Measurements from ENCODE around the gene NUDT4B.
"Not testable (repeated sequence)": the region's sequence is repeated elsewhere in the genome, so short reads cannot be mapped to it uniquely, and the experiment has no call there.

Gene NUDT4B

DNA sequence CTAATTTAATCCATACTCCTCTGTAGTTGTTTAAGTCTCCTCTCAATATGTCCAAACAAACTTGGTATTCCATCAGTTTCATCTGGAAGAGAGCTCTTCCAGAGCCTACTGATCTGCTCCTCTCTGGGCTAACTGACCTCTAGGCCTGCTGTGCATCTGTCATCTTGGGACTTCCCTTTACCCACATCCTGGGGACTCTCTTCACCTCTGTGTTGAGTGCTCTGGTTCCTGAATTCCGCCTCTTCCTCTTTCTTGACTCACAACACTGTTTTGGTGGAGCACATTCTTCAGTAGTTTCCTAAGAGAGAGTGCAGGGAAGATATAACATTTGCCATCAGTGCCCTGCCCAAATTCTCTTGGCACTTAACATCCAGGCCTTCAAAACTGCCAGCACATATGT is 13.0 kb upstream of the NUDT4B start:
- DNase-seq: not testable (repeated sequence)

GRCh38 chr1:148738667-148739066 is 9.9 kb upstream of the NUDT4B start:
- not testable (repeated sequence) for DNase-seq

DNA sequence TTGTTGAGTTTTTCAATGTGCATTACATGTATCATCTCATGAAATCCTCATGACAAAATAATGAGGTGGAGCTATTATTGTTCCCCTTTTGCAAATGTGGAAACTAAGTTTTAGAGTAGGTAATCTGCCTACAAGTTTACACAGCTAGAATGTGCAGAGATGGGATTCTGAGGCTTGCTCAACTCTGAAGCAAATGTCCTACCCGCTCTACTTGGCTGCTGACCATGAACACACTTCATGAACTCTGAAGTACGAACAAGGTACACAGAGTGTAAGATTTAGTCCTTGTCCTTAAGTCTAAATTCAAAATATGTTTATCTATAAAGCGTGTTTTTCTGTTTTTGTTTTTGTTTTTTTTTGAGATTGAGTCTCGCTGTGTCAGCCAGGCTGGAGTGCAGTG is 5.4 kb upstream of the NUDT4B start:
- DNase-seq: not testable (repeated sequence)

- DNase-seq: not testable (repeated sequence)
Measured at GRCh38 chr1:148743726-148744720, 4.6 kb upstream of the NUDT4B start.

DNA sequence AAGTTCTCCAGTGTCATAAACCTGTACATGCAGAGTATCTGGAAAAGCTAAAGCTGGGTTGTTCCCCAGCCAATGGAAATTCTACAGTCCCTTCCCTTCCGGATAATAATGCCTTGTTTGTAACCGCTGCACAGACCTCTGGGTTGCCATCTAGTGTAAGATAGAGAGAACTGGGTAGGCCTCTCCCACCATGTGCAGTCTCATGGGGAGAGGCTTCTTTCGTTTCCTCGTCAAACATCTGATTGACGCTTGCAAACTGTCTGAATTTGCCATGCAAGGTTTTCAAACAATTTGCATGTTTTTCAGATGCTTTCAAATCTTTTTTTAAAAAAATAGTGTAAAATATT is 734 bp downstream of the NUDT4B start:
- not testable (repeated sequence) for DNase-seq

DNA sequence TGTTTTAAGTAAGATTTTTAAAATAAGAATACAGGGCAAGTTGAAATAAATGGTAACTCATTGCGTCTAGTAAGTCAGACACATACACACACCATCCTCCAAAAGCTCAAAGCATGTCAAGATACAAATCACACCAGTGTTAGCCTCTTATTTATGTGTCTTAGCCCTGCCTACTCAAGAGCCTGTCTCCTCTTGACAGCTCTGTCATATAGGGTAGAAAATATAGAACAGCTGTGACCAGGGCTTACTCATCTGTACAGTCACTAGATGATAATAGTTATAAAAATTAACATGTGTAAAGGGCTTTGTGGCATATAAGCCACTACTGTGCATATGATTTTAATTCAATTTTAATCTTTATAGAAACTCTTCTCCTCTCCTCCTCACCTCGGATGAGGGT is 7.7 kb downstream of the NUDT4B start:
- not testable (repeated sequence) for DNase-seq

- DNase-seq: not testable (repeated sequence)
Measured at GRCh38 chr1:148757446-148757845, 8.9 kb downstream of the NUDT4B start.

GRCh38 chr1:148758412-148758811 is 9.8 kb downstream of the NUDT4B start:
- not testable (repeated sequence) for DNase-seq

- not testable (repeated sequence) for DNase-seq
Measured at GRCh38 chr1:148758925-148759324, 10.4 kb downstream of the NUDT4B start.

GRCh38 chr1:148759749-148760148 is 11.2 kb downstream of the NUDT4B start:
- not testable (repeated sequence) for DNase-seq

DNA sequence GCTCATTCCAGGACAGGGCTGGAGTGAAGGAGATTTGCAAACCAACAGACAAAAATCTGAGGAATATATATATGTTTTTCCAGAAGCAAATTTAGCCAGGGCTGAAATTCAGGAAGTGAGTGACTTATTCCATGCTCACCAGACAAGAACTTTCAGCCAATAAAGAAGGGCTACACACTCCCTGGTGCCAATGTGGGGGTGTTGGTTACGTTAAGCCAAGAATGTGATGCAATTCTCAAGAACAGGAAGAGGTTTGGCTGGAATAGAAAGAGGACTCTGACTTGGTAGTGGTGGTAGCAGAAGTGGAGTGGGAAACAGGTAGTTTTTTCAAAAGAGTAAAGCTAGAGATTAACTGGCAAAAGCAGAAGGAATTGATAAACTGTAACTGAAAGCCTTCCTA is 11.6 kb downstream of the NUDT4B start:
- not testable (repeated sequence) for DNase-seq

GRCh38 chr1:148761360-148761759 is 12.8 kb downstream of the NUDT4B start:
- DNase-seq: not testable (repeated sequence)

DNA sequence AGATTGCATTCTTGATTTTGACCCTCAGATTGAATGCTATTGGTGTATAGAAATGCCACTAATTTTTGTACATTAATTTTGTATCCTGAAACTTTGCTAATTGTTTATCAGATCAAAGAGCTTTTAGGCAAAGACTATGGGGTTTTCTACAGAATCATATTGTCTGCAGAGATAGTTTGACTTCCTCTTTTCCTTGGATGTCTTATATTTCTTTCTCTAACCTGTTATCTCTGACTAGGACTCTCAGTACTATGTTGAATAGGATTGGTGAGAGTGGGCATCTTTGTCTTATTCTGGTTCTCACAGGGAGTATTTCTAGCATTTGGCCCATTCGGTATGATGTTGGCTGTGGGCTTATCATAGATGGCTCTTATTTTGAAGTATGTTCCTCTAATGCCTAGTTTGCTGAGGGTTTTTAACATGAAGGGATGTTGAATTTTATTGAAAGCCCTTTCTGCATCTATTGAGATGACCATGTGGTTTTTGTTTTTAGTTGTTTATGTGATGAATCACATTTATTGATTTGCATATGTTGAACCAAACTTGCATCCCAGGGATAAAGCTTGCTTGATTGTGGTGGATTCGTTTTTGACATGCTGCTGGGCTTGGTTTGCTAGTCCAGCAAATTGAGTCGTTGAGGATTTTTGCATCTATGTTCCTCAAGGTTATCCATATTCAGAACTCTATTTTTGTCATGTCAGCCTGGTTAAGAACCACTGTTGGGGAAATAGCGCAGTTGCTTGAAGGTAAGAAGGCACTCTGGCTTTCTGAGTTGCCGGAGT is 16.9 kb downstream of the NUDT4B start:
- not testable (repeated sequence) for DNase-seq

DNA sequence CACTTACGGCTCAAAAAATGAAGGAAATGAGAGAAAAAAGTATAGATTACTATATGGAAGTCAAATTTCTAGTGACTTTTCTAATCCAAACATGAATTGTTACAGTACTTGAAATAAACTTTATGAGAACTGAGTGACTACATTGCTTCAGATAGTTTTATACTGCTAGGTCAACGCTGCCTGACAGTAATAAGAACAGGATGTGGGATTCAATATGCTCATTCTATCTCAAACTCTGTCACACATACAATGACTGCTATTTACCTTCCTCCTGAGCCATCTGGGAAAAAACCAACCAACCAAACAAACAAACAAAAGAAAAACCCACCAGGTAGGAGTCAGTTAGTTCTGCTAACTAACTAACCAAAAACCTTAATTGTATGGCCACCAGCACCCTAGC is 20.0 kb downstream of the NUDT4B start:
- DNase-seq: not testable (repeated sequence)

- DNase-seq: not testable (repeated sequence)
Measured at GRCh38 chr1:148769495-148769894, 20.9 kb downstream of the NUDT4B start.

GRCh38 chr1:148773690-148774089 is 25.1 kb downstream of the NUDT4B start:
- not testable (repeated sequence) for DNase-seq

GRCh38 chr1:148774102-148774501 is 25.5 kb downstream of the NUDT4B start:
- DNase-seq: not testable (repeated sequence)

GRCh38 chr1:148775263-148775662 is 26.7 kb downstream of the NUDT4B start:
- not testable (repeated sequence) for DNase-seq

- DNase-seq: not testable (repeated sequence)
Measured at GRCh38 chr1:148777649-148778048, 29.1 kb downstream of the NUDT4B start.

DNA sequence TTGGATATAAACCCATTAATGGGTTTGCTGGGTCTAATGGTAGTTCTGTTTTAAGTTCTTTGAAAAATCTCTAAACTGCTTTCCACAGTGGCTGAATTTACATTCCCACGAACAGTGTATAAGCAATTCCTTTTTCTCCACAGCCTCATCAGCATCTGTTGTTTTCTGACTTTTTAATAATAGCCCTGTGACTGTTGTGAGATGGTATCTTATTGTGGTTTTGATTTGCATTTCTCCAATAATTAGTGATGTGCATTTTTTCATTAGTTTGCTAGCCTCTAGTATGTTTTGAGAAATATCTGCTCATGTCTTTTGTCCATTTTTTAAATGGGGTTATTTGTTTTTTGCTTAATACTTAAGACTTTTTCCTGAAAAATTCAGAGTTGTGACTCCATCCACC is 31.8 kb downstream of the NUDT4B start:
- not testable (repeated sequence) for DNase-seq

DNA sequence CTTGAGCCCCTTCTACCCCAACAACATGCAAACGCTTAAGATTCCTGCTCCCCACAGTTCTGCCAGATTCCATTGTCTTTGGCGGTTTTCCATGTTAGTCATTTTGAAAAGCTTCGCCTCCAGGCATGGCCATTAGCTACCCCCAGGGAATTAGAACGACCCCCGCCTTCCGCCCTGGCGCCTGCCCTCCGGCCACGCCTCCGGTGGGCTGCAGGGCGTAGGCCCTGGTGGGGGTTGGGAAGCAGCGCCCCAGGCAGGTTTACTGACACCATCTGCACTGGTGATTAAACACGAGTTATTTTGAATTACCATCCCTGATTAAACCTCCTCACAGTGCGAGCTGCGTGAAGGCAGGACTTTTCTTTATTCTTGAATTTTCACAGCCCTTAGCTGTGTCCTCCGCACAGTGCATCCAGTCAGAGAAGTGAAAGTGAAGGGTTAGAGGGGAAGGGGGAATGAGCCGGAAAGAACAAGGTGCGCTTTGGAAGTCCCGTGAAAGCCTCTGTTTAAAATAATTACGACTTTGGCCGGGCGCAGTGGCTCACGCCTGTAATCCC is 43.0 kb downstream of the NUDT4B start:
- DNase-seq: not testable (repeated sequence)

Data from nucleus accumbens (tissue), 56 donors.